A673 (cell line): ENCODE measurements around the gene CELSR1.

Experiments
- CTCF ChIP-seq: fragments of 300-800, 200-600 bp; sonication (generic); conservative IDR thresholded peaks from 2 replicates; pipeline ENCODE4 v1.5.1; 2017; ENCODE audit warnings: low read depth, mild to moderate bottlenecking, antibody characterized with exemption, low read length, moderate library complexity, mixed read lengths
- EZH2 ChIP-seq: fragments of 200-600 bp; sonication (generic); IDR thresholded peaks from 2 replicates; pipeline ENCODE4 v1.6.1; 2017; ENCODE audit warnings: borderline replicate concordance, low read depth, mild to moderate bottlenecking, mixed read lengths, antibody characterized with exemption, low read length; ENCODE audit not compliant: poor library complexity, severe bottlenecking

GRCh38 chr22:46448333-46448732 lies 89.1 kb downstream of the CELSR1 start:
- TF ChIP-seq EZH2, result no peak
- no peak for TF ChIP-seq CTCF
